Measurements from ENCODE around the gene FHIP1B.
A peak's percentile ranks its signal among the peaks of the same experiment; 100 is the strongest.
"Not testable (repeated sequence)": the region's sequence is repeated elsewhere in the genome, so short reads cannot be mapped to it uniquely, and the experiment has no call there.

FHIP1B gene

GRCh38 chr11:6251120-6251733 is 16.8 kb upstream of the FHIP1B start:
- Histone ChIP-seq H3K9me2 (replicated peaks; ENCODE audit: control insufficient read depth, low read length) (no peaks in the 10 kb centered on the region), H3K4me1 (ENCODE audit: control insufficient read depth, low read length) (no peaks in the 10 kb centered on the region), H3K79me2 (ENCODE audit: control insufficient read depth, low read length) (no peaks in the 10 kb centered on the region), H3K4me2 (ENCODE audit: low read length) (no peak overlapping the region), H3K27me3 (ENCODE audit: control insufficient read depth, low read length) (peaks cover 14% of the 10 kb centered on the region; the same call in 1 of the 2 replicates), H4K20me1 (ENCODE audit: control insufficient read depth, insufficient read depth, low read depth, low read length) (no peaks in the 10 kb centered on the region), H3K4me3 (ENCODE audit: low read length) (no peak overlapping the region), H3K27ac (ENCODE audit: low read depth, low read length) (no peak overlapping the region), H3F3A (ENCODE audit: control insufficient read depth, insufficient read depth) (no peaks in the 10 kb centered on the region), H3K9me3 (ENCODE audit: control insufficient read depth, insufficient read depth, low read length) (no peaks in the 10 kb centered on the region), H3K36me3 (ENCODE audit: control insufficient read depth, low read length) (no peaks in the 10 kb centered on the region)
- peak; percentile 83 for TF ChIP-seq CTCF (IDR thresholded peaks at IDR 0.05; ENCODE audit: low read depth, low read length, poor library complexity, severe bottlenecking)
- no peak for TF ChIP-seq EZH2phosphoT487 (IDR thresholded peaks at IDR 0.05; ENCODE audit: borderline replicate concordance, low read length)

GRCh38 chr11:6249770-6250555 is 15.5 kb upstream of the FHIP1B start:
- no peaks in the 10 kb centered on the region for H3K9me3 ChIP-seq (ENCODE audit: control insufficient read depth, insufficient read depth, low read length)
- H3K36me3 ChIP-seq (ENCODE audit: control insufficient read depth, low read length) = no peaks in the 10 kb centered on the region
- H3F3A ChIP-seq (ENCODE audit: control insufficient read depth, insufficient read depth) = no peaks in the 10 kb centered on the region
- H3K9me2 ChIP-seq (replicated peaks; ENCODE audit: control insufficient read depth, low read length) = no peaks in the 10 kb centered on the region
- no peaks in the 10 kb centered on the region for H4K20me1 ChIP-seq (ENCODE audit: control insufficient read depth, insufficient read depth, low read depth, low read length)
- H3K27me3 ChIP-seq (ENCODE audit: control insufficient read depth, low read length) = peaks cover 6% of the 10 kb centered on the region; the same call in 1 of the 2 replicates
- no peak overlapping the region for H3K4me3 ChIP-seq (ENCODE audit: low read length)
- no peaks in the 10 kb centered on the region for H3K4me1 ChIP-seq (ENCODE audit: control insufficient read depth, low read length)
- no peak overlapping the region for H3K27ac ChIP-seq (ENCODE audit: low read depth, low read length)
- TF ChIP-seq EZH2phosphoT487 (IDR thresholded peaks at IDR 0.05; ENCODE audit: borderline replicate concordance, low read length) (no peak), CTCF (IDR thresholded peaks at IDR 0.05; ENCODE audit: low read depth, low read length, poor library complexity, severe bottlenecking) (no peak)
- H3K4me2 ChIP-seq (ENCODE audit: low read length) = no peak overlapping the region
- no peaks in the 10 kb centered on the region for H3K79me2 ChIP-seq (ENCODE audit: control insufficient read depth, low read length)

- not testable (repeated sequence) for H3K79me2 ChIP-seq (ENCODE audit: control insufficient read depth, low read length); H3K9me2 ChIP-seq (replicated peaks; ENCODE audit: control insufficient read depth, low read length); H3K4me3 ChIP-seq (ENCODE audit: low read length); H3K4me1 ChIP-seq (ENCODE audit: control insufficient read depth, low read length); H3K9me3 ChIP-seq (ENCODE audit: control insufficient read depth, insufficient read depth, low read length); H4K20me1 ChIP-seq (ENCODE audit: control insufficient read depth, insufficient read depth, low read depth, low read length); H3K27ac ChIP-seq (ENCODE audit: low read depth, low read length); H3K27me3 ChIP-seq (ENCODE audit: control insufficient read depth, low read length); H3K36me3 ChIP-seq (ENCODE audit: control insufficient read depth, low read length); H3K4me2 ChIP-seq (ENCODE audit: low read length); H3F3A ChIP-seq (ENCODE audit: control insufficient read depth, insufficient read depth)
Observed at GRCh38 chr11:6248897-6249296, 14.5 kb upstream of the FHIP1B start.

- H3K9me2 ChIP-seq (replicated peaks; ENCODE audit: control insufficient read depth, low read length) = no peaks in the 10 kb centered on the region
- H4K20me1 ChIP-seq (ENCODE audit: control insufficient read depth, insufficient read depth, low read depth, low read length) = no peaks in the 10 kb centered on the region
- H3K79me2 ChIP-seq (ENCODE audit: control insufficient read depth, low read length) = no peaks in the 10 kb centered on the region
- H3K36me3 ChIP-seq (ENCODE audit: control insufficient read depth, low read length) = no peaks in the 10 kb centered on the region
- H3F3A ChIP-seq (ENCODE audit: control insufficient read depth, insufficient read depth) = no peaks in the 10 kb centered on the region
- no peaks in the 10 kb centered on the region for H3K4me1 ChIP-seq (ENCODE audit: control insufficient read depth, low read length)
- no peak overlapping the region for H3K27ac ChIP-seq (ENCODE audit: low read depth, low read length)
- no peak overlapping the region for H3K4me2 ChIP-seq (ENCODE audit: low read length)
- TF ChIP-seq EZH2phosphoT487 (IDR thresholded peaks at IDR 0.05; ENCODE audit: borderline replicate concordance, low read length) = no peak
- no peak for TF ChIP-seq CTCF (IDR thresholded peaks at IDR 0.05; ENCODE audit: low read depth, low read length, poor library complexity, severe bottlenecking)
- no peaks in the 10 kb centered on the region for H3K9me3 ChIP-seq (ENCODE audit: control insufficient read depth, insufficient read depth, low read length)
- peaks cover 3% of the 10 kb centered on the region; the same call in 1 of the 2 replicates for H3K27me3 ChIP-seq (ENCODE audit: control insufficient read depth, low read length)
- H3K4me3 ChIP-seq (ENCODE audit: low read length) = no peak overlapping the region
Observed at GRCh38 chr11:6248248-6248647, 13.8 kb upstream of the FHIP1B start.
